Stimulated activated CD4-positive, alpha-beta T cell treated with anti-CD3 and anti-CD28 coated beads, TNF-alpha, amount 100 ng/mL, for 48 hours (primary cell): ENCODE data around the gene LRG1.
"Not testable (repeated sequence)": the region's sequence is repeated elsewhere in the genome, so short reads cannot be mapped to it uniquely, and the experiment has no call there.

Experiments
- DNase-seq, 3 donors: peaks; one replicate each; pipeline ENCODE4 v3.0.0-alpha.2; 2020; ENCODE audit warnings: low read depth in 3 of 3

LRG1 gene

DNA sequence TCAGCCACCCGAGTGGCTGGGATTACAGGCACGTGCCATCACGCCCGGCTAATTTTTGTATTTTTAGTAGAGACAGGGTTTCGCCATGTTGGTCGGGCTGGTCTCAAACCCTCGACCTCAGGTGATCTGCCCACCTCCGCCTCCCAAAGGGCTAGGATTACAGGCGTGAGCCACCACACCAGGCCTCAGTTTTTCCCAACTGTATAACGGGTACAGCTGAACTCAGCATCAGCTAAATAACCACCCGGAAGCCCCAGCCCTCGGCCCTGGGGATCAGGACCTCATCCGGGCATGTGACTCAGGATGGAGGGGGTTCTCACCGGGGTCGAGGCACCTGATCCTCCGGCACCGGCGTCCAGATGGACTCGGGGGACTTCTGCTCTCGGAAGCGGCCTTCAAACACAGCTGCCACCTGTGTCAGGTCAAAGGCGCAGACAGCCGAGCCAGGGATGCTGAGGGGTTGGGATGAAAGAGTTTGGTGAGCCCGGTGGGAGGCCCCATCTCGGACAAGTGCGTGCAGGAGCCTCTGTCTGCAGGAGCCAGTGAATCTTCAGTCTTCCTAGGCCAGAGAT, 10.7 kb upstream of the LRG1 start:
- DNase-seq = no peak

DNA sequence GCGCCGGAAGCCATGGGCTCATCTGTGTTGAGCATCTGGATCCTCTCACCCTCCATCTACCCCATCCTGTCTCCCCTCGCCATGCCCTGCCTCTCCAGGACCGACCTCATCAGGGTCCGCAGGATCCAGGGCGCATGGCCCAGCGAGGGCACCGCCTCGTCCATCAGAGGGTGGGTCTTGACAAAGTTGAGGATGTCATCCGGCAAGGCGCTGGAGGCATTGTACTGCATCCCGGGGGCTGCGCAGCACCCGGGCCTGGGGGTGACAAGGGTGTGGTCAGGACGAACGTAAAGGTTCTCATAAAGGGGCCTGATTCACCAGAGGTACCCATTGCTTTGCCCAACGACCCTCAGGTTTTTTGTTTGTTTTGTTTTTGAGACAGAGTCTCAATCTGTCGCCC, 10.2 kb upstream of the LRG1 start:
- no peak for DNase-seq

DNA sequence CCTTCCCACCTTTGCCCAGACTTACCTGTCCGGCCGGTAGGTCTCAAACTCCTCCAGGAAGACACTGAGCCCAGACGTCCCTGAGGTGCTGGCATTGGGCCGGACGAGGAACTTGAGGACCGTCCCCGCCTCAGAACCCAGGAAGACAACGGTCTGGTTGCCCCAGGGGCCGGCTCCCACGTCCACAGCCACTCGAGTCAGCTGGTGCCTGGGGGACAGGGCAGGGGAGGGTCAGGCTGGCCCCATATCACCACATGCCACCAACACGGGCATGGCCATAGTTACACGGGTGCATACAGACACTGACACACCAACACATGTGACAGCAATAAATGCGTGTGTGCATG, 8.4 kb upstream of the LRG1 start:
- DNase-seq = no peak

DNA sequence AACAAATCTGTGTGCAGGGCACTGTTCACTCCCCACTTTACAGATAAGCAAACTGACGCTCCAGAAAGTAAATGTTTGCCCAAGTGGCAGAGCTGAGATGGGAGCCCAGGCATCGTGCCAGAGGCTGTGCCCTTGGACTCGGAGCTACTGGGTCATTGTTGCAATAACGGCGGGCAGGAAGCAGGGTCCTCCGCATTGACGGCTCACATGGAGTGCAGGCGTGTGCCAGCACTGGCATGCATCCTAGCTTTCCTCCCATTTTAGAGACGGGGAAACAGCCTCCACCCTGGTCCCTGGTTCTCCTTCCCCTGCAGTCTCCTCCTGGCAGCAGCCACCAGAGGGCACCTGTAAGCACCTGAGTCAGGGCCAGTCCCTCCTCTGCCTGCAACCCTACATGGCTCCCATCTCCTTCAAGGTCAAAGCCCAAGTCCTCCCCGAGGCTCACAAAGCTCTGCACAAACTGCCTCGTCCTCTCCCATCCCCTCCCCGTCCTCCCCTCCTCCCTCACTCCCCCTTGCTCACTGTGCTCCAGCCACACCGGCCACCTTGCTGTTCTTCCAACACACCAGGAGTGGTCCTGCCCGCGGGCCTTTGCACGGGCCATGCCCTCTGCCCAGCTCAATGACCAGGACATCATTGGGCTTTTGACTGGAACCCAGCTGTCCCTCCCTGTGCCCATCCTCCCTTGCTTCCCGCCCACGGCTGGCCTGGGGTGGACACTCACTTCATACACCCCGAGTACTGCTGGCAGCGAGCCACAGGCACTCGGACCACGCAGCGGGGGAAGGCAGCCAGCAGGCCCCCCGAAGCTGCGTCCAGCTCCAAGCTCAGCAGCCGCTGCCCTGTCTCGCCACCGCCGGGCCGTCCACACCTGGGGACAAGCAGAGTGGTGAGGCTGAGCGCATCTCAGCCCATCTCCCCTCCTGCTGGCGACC, 7.7 kb upstream of the LRG1 start:
- no peak for DNase-seq

DNA sequence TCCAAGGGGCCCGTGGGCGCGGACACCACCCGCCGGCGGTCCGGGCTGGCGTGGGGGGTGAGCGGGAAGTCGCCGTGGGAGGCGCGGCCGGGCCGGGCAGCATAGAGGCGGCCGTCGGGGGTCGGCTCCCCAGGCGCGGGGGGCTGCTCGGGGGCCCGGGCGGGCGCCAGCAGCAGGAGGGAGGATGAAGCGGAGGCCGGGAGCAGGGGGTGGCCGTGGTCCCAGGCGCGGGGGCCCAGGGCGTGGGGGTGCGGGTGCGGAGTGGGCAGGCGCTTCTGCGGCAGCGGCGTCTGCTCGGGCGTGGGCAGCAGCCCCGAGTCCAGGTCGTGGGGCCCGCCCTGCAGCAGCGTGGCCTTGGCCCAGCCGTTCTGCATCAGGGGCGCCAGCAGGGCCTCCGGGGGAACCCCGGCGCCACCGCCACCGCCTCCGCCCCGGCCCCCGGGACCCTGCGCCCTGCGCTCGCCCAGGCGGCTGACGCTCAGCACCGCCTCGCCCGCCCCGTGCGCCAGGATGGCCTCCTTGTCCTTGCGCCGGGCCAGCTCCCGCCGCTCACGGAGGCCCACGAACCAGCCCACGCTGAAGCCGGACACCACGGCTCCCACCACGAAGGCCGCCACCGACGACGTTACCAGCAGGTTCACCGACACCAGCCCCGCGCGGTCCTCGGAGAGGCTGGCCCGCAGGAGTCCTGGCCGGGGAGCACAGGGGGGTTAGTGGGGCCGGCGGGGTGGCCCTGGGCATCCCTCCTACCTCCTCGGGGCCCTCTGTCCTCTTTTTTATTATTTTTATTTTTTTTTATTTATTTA, 4.2 kb upstream of the LRG1 start:
- DNase-seq = no peak

DNA sequence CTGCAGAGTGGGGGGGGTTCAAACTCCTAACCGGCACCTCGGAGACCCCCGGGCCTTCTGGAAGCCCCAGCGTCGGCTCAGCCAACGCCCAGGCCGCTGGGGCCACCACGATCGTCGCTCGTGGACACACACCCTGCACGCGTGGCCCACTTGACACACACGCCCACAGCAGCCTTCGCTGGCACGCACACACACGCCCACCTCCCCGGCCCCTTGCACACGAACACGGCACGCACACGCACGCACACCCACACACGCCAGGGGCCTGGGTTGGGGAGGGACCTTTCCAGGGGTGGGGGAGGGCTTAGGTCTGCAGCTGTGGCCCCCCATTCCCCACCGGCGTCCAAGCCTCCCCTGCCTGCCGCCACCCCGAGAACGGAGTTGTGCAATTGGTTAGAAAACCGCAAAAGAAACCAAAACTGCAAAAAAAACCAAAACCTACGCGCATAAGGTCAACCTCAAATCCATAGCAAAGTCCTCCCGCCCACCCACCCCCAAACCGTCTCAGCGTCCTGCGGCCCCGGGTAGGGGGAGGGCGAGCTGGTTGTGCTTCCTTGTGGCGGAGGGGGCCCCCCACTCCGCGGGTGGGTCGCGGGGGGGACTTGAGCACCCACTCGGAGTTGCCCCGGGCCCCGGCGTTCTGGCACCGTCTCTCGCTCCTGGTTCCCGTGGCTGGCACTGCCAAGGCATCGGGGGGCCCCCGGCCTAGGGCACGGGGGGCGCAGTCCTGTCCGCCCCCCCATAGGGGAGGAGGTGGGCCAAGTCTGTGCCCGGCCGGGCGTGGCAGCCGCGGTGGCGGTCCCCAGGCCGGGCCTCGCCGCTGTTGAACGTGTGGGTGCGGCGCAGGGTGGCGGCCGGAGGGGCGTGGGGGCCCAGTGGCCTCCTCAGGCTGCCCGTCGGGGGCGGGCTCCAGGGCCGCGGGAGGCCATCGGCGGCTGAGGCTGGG, 3.3 kb upstream of the LRG1 start:
- DNase-seq = no peak

DNA sequence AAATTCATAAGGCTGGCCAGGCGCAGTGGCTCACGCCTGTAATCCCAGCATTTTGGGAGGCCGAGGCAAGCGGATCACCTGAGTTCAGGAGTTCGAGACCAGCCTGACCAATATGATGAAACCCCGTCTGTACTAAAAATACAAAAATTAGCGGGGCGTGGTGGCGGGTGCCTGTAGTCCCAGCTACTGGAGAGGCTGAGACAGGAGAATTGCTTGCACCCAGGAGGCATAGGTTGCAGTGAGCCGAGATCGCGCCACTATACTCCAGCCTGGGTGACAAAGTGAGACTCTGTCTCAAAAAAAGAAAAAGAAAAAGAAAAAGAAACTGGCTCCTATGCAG, 1.9 kb upstream of the LRG1 start:
- not testable (repeated sequence) for DNase-seq

DNA sequence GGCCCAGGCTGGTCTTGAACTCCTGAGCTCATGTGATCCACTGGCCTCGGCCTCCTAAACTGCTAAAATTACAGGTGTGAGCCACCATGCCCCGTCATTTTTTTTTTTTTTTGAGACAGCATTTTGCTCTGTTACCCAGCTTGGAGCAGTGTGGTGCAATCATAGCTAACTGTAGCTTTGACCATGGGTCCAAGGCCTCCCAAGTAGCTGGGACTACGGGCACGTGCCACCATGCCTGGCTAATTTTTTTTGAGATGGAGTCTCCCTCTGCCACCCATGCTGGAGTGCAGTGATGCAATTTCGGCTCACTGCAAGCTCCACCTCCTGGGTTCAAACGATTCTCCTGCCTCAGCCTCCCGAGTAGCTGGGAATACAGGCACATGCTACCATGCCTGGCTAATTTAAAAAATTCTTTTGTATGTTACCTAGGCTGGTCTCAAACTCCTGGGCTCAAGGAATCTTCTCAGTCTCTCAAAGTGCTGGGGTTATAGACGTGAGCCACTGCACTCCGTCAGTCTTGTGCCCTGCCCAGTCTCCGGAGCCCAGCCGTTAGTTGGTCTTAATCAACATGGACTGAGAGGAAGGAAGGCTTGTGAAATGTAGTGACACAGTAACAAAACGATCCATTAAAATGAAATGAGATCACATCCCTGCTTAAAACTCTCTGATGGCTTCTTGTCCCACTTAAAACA, 1.4 kb upstream of the LRG1 start:
- DNase-seq = no peak

DNA sequence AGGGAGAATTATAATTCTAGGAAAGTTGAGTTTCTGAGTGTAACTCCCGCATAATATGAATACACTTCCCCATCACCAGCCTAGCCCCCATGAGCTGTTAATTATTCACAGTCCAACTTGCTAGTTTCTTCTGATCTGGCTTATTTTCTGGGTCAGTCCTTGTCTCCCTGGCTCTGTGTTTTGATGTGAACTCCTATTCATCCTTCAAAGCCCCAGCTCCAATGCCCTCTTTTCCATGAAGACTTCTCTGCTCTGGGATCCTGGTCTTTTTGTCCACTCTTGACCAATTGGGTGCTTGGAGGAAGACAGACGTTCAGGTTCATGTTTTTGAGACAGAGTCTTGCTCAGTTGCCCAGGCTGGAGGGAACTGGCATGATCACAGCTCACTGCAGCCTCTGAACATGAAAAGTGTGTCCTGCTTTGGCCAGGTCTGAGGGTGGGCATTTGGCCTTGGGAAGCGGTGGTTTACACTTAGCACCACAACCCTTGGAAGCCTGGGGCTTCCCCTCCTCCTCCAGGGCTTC, 605 bp downstream of the LRG1 start:
- DNase-seq = no peak

DNA sequence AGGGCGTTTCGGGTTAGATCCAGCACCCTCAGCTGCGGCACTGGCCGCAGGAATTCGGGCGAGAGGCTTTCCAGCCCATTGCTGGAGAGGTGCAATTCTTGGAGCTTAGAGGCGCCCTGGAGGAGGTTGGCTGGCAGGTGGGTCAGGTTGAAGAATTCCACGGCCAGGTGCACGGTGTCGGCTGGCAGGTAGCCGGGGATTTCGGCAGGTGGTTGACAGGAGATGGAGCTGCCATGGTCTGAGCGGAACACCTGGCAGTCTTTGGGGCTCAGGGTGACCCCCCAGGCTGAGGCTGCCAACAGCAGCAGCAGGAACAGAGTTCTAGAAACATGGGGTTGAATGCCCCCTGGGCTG, 1.3 kb downstream of the LRG1 start:
- DNase-seq = no peak

DNA sequence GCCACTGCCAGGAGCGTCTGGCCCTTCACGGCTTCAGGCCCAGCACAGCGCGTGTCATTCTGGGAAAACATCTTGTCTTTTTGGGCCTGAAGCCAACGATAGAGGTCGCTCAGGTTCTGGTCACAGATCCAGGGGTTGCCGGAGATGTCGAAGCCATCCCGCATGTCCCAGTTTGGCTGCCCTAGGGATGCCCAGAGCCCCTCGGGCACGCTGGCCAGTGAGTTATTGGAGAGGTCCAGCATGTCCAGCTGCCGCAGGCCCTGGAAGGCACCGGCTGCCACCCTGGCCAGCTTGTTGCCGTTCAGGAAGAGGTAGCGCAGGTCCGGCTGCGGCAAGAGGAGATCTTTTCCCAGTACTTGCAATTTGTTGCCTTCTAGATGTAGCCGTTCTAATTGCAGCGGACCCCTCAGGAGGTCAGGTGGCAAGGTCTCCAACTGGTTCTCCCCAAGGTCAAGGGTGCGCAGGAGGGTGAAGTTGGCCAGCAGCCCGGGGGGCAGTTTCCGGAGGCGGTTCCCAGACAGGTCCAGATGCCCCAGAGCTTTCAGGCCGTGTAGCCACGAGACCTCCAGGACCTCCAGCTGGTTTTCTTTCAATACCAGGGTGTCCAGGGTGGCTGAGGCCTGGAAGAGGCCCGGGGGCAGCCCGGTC, 1.8 kb downstream of the LRG1 start:
- no peak for DNase-seq

DNA sequence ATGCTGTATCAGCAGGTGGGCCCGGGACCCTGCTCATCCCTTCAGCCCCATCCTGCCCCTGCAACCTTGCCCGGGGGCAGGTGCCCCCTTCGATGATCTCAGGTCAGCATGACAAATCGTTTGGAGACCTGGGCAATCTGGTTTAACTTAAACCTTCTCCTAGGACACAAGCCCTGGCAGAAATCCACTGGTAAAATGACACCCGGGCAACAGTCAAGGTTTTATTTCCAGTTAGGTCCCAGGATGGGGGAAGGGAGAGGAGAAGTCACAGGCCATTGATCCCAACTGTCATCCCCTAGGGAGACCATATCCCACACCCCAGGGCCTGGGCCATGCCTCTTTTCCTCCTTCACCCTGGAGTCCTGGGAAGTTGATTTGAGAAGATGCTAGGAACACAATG, 3.0 kb downstream of the LRG1 start:
- no peak for DNase-seq

DNA sequence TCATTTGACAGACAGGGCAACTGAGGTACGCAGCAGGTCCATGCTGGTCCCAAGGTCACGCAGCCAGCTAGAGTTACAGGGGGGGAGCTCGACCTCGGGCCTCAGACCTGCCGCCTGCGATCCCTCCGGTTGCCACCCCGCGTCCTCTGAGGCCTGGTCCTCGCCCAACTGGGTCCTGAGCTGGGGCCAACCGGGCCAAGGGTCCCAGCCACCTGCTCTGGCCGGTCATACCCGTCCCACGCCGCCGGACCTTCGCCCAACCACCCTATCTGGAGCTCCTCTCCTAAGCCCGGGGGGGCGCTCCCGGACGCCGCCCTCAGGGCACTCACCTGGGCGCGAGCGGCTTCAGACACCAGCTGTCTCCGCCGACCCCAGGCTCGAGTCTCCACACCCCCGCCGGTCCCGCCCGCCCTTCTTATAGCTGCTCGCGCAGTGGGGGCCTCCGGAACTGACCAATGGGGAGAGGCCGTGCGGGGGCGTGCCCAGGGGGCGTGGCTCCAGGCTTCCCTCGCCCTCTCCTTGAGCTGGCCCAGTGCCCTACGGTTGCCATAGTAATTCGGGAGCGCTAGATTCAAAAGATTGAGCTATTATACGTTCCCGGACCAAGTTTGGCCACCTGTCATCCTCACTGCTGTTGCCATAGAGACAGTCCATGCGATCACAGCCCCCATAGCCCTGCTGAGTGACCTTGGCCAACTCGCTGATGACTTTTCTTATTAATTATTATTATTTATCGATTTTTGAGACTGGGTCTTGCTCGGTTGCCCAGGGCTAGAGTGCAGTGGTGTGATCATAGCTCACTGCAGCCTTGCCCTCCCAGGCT, 4.8 kb downstream of the LRG1 start, which contains the start of gene PLIN5:
PLIN5 (minus strand) TSS at position 389 of the 823 bp plus-strand sequence. CDS start 1,150 bp downstream, outside the sequence.
- peak in 1 of 3 donors; percentile 19 for DNase-seq

DNA sequence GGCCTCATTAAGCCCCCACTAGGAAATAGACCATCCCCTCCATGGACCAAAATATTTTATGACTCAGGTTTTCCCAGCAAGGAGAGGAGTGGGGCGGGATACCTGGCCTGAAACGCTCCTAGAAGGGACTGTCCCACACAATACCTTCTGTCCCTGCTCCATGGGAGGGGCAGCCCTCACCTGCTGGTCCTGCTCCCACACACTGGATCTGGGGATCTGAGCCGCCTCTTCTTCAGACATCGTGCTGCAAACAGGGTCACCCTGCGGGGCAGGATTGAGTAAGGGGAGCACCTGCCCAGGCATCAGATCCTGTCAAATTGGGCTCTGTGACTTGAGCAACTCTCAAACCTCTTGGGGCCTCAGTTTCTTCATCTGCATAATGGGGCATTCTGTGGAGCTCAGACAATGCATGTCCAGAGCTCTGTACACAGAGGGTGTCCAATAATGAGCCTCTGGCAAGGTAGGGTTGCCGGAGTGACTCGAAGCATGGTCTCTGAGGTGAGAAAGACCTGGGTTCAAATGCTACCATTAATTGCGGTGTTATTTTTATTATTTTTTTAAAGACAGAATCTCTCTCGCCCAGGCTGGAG, 5.9 kb downstream of the LRG1 start:
- no peak for DNase-seq

DNA sequence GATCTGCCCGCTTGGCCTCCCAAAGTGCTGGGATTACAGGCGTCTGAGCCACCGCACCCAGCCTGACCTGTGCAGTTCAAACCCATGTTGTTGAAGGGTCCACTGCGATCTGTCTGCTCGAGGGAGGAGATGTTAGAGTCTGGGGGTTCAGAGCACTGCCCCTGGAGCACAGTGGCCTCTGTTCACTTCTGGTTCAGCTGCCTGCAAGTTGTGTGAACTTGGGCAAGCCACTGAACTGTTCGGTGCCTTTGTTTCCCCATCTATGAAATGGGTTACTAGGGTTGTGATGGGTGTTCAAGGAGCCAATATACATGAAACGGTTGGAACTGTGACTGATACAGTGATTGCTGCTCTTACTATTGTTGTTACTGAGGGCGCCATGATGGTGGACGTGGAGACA, 6.5 kb downstream of the LRG1 start:
- no peak for DNase-seq

DNA sequence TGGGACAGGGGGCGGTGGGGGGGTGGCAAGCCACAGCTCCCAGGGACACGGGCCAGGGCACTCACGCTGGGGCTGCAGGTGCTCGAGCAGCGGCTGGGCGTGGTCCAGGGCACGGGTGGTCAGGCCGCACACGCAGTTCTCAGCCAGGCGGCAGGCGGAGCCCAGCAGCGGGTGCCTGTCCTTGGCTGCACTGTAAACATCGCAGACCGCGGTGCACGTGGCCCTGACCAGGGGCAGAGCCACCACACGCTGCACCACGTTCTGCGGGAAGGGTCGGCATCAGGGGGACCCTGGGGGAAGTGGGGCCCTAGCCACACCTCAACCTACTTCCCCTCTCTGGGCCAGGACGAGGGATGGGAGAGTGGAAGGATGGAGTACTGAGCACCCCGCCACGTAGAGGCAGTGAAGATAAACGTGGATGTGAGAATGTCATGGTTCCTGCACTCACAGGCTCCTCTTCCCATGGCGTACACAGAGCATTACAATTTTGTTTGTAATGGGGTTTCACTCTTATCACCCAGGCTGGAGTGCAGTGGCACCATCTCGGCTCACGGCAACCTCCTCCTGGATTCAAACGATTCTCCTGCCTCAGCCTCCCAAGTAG, 8.2 kb downstream of the LRG1 start:
- no peak for DNase-seq

DNA sequence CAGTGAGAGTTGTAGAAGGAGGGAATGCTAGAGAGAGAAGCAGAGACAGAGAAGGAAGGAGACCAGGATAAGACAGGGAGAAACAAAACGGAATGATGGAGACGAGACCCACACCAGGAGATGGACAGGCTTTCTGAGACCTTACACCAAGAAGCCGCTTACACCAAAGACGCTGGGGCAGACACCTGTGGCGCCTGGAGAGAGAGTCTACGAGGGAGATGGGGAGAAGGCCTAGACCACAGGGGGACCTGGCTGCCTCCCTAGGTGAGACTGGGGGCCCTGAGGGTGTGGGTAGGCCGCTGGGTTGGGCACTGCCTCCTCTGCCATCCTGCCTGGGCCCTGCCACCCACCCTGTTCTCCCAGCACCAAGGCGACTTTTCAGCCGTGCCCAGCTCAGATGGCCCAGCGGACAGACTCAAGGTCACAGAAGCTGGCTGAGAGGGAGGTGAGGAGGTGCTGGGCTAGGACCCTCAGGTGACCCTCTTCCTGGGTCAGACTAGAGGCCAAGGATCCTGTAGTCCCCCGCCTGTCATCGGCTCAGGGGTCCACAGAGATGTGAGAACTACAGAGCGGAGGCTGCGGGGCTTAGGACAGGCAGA, 9.8 kb downstream of the LRG1 start:
- DNase-seq = no peak

DNA sequence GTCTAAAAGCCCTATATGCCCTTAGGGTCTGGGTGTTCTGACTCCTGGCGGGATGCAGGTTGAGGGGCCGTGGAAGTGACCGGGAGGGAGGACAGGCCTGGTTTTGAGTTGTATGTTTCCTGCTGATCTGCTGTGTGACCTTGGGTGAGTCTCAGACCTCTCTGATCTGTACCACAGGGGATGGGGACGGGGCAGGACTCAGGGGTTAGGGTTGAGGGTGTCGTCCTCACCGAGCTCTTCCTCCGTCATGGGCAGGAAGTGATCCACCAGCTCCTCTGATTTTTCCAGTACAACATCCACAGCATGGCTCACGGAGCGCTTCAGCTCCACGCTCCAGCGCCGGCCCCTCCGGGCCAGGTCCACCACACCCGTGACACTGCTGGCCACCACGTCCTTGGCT, 11.0 kb downstream of the LRG1 start:
- DNase-seq = no peak
